ENCODE data around the gene FCER2. TPM values are rescaled to one million over a fixed set of nuclear protein-coding genes. Genes with fewer than 3 reads are reported as not detected.

Gene FCER2
- total RNA-seq, 1 donor from 2014 or later, result not detected

DNA sequence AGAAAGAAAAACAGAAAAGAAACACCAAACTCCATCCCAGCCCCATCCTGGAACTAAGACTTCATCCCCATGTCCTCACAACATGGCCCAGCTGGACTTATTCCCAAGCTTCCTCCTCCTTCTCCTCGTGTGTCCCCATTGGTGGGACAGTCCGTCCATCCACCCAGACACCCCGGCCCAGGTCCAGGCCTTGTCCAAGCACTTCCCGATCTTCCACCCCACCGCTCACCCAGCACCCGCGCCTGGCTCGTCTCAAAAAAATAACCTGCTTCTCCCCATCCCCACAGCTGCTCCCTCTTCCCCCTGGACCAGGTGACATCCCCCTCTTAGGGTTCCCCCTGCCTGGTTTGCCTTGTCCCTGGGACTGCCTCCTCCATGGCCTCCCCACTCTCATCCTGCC is 1.4 kb upstream of the FCER2 start:
- Mint-ChIP-seq H3K4me3 (no peak overlapping the region), H3K27me3 (ENCODE audit: low read depth) (peaks cover 43% of the 10 kb centered on the region), H3K36me3 (no peaks in the 10 kb centered on the region), H3K27ac (no peak overlapping the region), H3K4me1 (no peaks in the 10 kb centered on the region), H3K9me3 (no peaks in the 10 kb centered on the region)
- TF ChIP-seq CTCF (IDR thresholded peaks at IDR 0.05; ENCODE audit: unreplicated experiment), result no peak
- DNase-seq (ENCODE audit: low spot score in 2 of 2, unreplicated experiment in 2 of 2), result no peak

GRCh38 chr19:7701049-7701653 is 780 bp downstream of the FCER2 start:
- Mint-ChIP-seq H3K9me3 (no peaks in the 10 kb centered on the region), H3K27ac (no peak overlapping the region), H3K36me3 (no peaks in the 10 kb centered on the region), H3K27me3 (ENCODE audit: low read depth) (peaks cover 53% of the 10 kb centered on the region), H3K4me1 (no peaks in the 10 kb centered on the region), H3K4me3 (no peak overlapping the region)
- no peak for TF ChIP-seq CTCF (IDR thresholded peaks at IDR 0.05; ENCODE audit: unreplicated experiment)
- DNase-seq (ENCODE audit: low spot score in 2 of 2, unreplicated experiment in 2 of 2), result no peak

DNA sequence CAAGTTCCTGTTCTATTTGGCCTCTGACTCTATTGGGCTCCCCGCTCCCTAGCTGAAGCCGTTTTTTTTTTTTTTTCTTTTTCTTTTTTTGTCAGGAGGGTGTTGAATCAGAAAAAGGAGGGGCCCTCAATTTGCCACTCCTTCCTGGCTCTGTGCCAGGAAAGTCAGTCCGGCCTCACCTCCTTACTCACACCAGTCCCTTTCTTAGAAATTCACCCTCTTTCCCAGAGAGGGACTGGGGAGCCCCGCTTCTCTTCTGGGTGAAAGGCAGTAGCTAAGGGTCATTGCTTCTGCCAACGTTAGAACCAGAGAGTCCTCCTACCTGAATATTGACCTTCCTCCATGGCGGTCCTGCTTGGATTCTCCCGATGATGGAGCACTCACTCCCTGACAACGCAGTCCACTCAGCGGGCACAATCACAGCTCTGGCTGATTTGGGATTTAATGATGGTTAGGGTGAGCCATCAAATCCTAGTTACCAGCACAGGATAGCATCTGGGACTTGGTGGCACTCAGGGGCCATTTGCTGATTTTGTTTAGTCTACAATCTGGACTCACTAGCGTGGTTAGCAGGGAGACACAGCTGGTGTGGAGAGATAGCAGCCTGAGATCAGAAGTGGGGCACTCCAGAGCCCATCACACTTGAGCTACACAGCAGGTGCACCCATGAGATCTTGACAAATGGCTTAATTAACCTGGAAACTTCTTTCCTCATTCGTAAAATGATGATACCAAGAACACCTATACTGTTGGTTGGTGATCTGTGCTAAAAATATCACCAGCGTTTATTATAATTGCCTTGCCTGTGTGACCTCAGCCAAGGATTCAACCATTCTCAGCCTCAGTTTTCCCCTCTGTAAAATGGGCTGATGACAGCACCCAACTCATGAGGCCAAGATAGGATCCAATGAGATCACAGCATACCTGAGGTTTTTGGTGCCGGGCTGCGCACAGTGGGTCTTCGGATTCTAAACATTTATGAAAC is 2.2 kb downstream of the FCER2 start:
- TF ChIP-seq CTCF (IDR thresholded peaks at IDR 0.05; ENCODE audit: unreplicated experiment), result no peak
- no peak overlapping the region for H3K27ac Mint-ChIP-seq
- no peaks in the 10 kb centered on the region for H3K9me3 Mint-ChIP-seq
- no peak for DNase-seq (ENCODE audit: low spot score in 2 of 2, unreplicated experiment in 2 of 2)
- peaks cover 53% of the 10 kb centered on the region for H3K27me3 Mint-ChIP-seq (ENCODE audit: low read depth)
- H3K4me3 Mint-ChIP-seq, result no peak overlapping the region
- H3K36me3 Mint-ChIP-seq, result no peaks in the 10 kb centered on the region
- no peaks in the 10 kb centered on the region for H3K4me1 Mint-ChIP-seq

GRCh38 chr19:7699003-7699402 is 2.9 kb downstream of the FCER2 start:
- H3K4me1 Mint-ChIP-seq, result no peaks in the 10 kb centered on the region
- TF ChIP-seq CTCF (IDR thresholded peaks at IDR 0.05; ENCODE audit: unreplicated experiment), result no peak
- no peak overlapping the region for H3K27ac Mint-ChIP-seq
- no peak overlapping the region for H3K4me3 Mint-ChIP-seq
- no peaks in the 10 kb centered on the region for H3K36me3 Mint-ChIP-seq
- H3K9me3 Mint-ChIP-seq, result no peaks in the 10 kb centered on the region
- H3K27me3 Mint-ChIP-seq (ENCODE audit: low read depth), result peaks cover 53% of the 10 kb centered on the region
- DNase-seq (ENCODE audit: low spot score in 2 of 2, unreplicated experiment in 2 of 2), result no peak

GRCh38 chr19:7698583-7698982 is 3.3 kb downstream of the FCER2 start:
- no peak for TF ChIP-seq CTCF (IDR thresholded peaks at IDR 0.05; ENCODE audit: unreplicated experiment)
- Mint-ChIP-seq H3K27ac (no peak overlapping the region), H3K27me3 (ENCODE audit: low read depth) (peaks cover 50% of the 10 kb centered on the region), H3K36me3 (no peaks in the 10 kb centered on the region), H3K9me3 (no peaks in the 10 kb centered on the region), H3K4me1 (no peaks in the 10 kb centered on the region), H3K4me3 (no peak overlapping the region)
- DNase-seq (ENCODE audit: low spot score in 2 of 2, unreplicated experiment in 2 of 2), result no peak
